HG03103 (cell line): ENCODE results near the gene ZFP3.
"Not testable (repeated sequence)": the region's sequence is repeated elsewhere in the genome, so short reads cannot be mapped to it uniquely, and the experiment has no call there.

Experiments
- ATAC-seq: cut with Tn5 transposase; IDR thresholded peaks from one replicate; pipeline ENCODE4 v1.9.1; 2021; ENCODE audit warnings: low read depth; ENCODE audit not compliant: unreplicated experiment

Gene ZFP3

GRCh38 chr17:5136580-5137412, 58.5 kb downstream of the ZFP3 start:
- not testable (repeated sequence) for ATAC-seq

DNA sequence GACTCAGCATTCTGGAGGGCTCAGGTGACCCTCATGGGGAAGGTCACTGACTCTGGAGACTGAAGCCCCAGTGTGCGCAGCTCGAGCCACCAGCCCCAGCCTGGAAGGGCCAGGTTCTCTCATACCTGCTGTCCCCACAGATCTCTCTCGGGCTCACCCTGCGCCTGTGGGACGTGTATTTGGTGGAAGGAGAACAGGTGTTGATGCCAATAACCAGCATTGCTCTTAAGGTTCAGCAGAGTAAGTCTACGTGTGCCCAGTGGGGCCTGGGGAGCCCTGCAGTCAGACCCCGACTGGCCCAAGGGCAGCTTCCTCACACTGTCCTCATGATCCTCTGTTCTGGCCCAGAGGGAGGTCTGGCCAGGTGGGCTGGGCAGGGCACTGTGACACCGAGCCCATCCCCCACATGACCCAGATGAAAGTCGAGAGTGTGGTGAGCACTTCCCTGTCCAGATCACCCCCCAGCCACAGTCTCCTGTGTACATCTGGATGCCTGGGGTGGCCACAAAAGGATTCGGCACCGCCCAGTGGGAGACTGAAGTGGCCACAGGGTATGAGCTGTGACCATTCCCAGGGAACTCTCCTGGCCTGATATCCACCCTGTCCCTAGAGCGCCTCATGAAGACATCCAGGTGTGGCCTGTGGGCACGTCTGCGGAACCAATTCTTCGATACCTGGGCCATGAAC, 59.4 kb downstream of the ZFP3 start:
- ATAC-seq: not testable (repeated sequence)

DNA sequence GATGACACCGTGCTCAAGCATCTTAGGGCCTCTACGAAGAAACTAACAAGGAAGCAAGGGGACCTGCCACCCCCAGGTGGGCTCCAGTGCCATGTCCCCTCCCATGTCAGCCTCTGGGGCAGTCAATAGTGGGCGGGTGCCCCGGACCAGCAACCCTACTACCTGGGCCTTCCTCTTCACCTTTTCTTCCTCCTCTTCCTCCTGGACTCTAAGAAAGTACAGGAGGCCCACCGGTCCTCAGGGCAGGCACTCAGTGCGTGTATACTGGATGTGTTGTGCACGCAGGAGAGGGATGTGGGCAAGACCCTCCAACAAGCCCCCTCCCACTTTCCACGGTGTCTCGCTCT, 59.9 kb downstream of the ZFP3 start:
- ATAC-seq: not testable (repeated sequence)

DNA sequence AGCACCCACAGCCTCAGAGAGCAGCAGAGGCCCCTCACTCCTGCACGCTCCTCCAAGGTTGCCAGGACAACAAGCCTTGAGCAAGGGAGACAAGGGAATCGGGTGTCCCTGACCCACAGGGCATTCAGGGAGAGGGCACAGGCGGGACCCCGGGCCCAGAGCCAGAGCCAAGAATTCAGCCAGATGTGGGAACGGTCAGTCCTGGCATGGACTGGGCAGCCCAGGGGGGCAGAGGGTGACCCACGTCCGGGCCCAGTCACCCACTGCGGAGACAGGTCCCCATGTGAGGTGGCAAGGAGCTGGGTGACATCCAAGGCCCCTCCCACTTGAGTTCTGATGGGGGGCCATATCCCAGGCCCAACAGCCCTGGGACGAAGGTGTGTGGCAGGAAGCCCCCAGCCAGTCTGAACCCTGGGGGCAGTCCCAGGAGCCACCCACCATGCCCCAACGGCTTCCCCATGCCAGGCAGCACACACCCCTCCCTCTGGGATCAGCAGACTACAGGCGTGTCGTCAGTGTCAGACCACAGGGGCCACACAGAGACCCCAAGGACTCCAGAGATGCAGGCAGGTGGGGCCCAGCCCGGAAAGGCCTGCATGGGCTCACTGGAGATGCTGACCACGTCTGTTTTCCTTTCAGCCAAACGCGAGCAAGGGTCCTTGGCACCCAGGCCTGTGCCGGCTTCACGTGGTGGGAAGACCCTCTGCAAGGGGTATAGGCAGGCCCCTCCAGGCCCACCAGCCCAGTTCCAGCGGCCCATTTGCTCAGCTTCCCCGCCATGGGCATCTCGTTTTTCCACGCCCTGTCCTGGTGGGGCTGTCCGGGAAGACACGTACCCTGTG, 60.6 kb downstream of the ZFP3 start:
- ATAC-seq: no peak

- ATAC-seq: no peak
Measured at GRCh38 chr17:5139458-5139732, 61.1 kb downstream of the ZFP3 start.

DNA sequence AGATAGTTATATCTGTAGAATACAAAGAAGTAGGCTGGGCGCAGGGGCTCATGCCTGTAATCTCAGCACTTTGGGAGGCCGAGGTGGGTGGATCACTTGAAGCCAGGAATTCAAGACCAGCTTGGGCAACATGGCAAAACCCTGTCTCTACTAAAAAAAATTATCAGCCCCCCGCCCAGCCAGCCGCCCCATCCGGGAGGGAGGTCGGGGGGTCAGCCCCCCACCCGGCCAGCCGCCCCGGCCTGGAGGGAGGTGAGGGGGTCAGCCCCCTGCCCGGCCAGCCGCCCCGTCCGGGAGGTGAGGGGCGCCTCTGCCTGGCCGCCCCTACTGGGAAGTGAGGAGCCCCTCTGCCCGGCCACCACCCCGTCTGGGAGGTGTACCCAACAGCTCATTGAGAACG, 64.6 kb downstream of the ZFP3 start:
- ATAC-seq: not testable (repeated sequence)
